DOHH2 (cell line): ENCODE data around the gene GBF1.

Experiments
- H3F3A ChIP-seq: fragments of 200-600 bp; sonication (generic), shearing (Covaris generic); 2 replicates; pipeline ENCODE4 v1.6.0; 2016; ENCODE audit warnings: antibody characterized with exemption, mild to moderate bottlenecking; ENCODE audit not compliant: control insufficient read depth, insufficient read depth
- H3K27ac ChIP-seq: fragments of 200-600 bp; sonication (generic); 2 replicates; pipeline ENCODE4 v1.5.1; 2014; ENCODE audit warnings: low read depth, mild to moderate bottlenecking, low read length, moderate library complexity
- H3K27me3 ChIP-seq: fragments of 200-600 bp; sonication (generic); 2 replicates; pipeline ENCODE4 v1.6.1; 2014; ENCODE audit warnings: mild to moderate bottlenecking, low read length, mixed read lengths; ENCODE audit not compliant: control insufficient read depth
- H3K36me3 ChIP-seq: fragments of 200-600 bp; sonication (generic); 2 replicates; pipeline ENCODE4 v1.6.1; 2014; ENCODE audit warnings: mild to moderate bottlenecking, low read length, moderate library complexity, mixed read lengths; ENCODE audit not compliant: control insufficient read depth
- H3K4me1 ChIP-seq: fragments of 200-600 bp; sonication (generic); 2 replicates; pipeline ENCODE4 v1.6.1; 2014; ENCODE audit warnings: mild to moderate bottlenecking, low read length, mixed read lengths; ENCODE audit not compliant: control insufficient read depth
- H3K4me2 ChIP-seq: fragments of 200-600 bp; sonication (generic); 2 replicates; pipeline ENCODE4 v1.6.0; 2014; ENCODE audit warnings: mild to moderate bottlenecking, low read length, moderate library complexity
- H3K4me3 ChIP-seq: fragments of 200-600 bp; sonication (generic); 2 replicates; pipeline ENCODE4 v1.5.1; 2014; ENCODE audit warnings: mild to moderate bottlenecking, low read length, mixed read lengths
- H3K79me2 ChIP-seq: fragments of 200-600 bp; sonication (generic); 2 replicates; pipeline ENCODE4 v1.6.1; 2014; ENCODE audit warnings: mild to moderate bottlenecking, low read length, mixed read lengths; ENCODE audit not compliant: control insufficient read depth
- H3K9me2 ChIP-seq: fragments of 200-600 bp; sonication (generic); replicated peaks from 2 replicates; pipeline ENCODE4 v1.6.1; 2014; ENCODE audit warnings: mild to moderate bottlenecking, low read length, mixed read lengths; ENCODE audit not compliant: control insufficient read depth
- H3K9me3 ChIP-seq: fragments of 200-600 bp; sonication (generic); 2 replicates; pipeline ENCODE4 v1.6.1; 2014; ENCODE audit warnings: antibody characterized with exemption, low read length, mixed read lengths; ENCODE audit not compliant: control insufficient read depth, insufficient read depth
- H4K20me1 ChIP-seq: fragments of 200-600 bp; sonication (generic); 2 replicates; pipeline ENCODE4 v1.6.0; 2014; ENCODE audit warnings: low read depth, mild to moderate bottlenecking, antibody characterized with exemption, low read length, moderate library complexity; ENCODE audit not compliant: control insufficient read depth, insufficient read depth
- CTCF ChIP-seq: fragments of 200-600 bp; sonication (generic); IDR thresholded peaks from one replicate; pipeline ENCODE4 v1.5.1; 2014; ENCODE audit warnings: antibody characterized with exemption, mild to moderate bottlenecking, low read depth, low read length; ENCODE audit not compliant: poor library complexity, severe bottlenecking
- EZH2phosphoT487 ChIP-seq: fragments of 200-600 bp; sonication (generic); IDR thresholded peaks from 2 replicates; pipeline ENCODE4 v1.6.1; 2017; ENCODE audit warnings: borderline replicate concordance, mild to moderate bottlenecking, antibody characterized with exemption, low read length, moderate library complexity, mixed read lengths

Gene GBF1

GRCh38 chr10:102429468-102429867, 184.1 kb downstream of the GBF1 start:
- Histone ChIP-seq H3K4me1 (peaks cover 16% of the 10 kb centered on the region), H3K4me3 (no peak overlapping the region), H3K9me2 (no peaks in the 10 kb centered on the region), H3K79me2 (peaks cover 16% of the 10 kb centered on the region), H3K36me3 (peaks cover 10% of the 10 kb centered on the region), H3F3A (no peaks in the 10 kb centered on the region), H4K20me1 (no peaks in the 10 kb centered on the region), H3K9me3 (no peaks in the 10 kb centered on the region), H3K27me3 (peaks cover 2% of the 10 kb centered on the region), H3K4me2 (no peak overlapping the region), H3K27ac (no peak overlapping the region)
- TF ChIP-seq EZH2phosphoT487 (no peak), CTCF (no peak)

GRCh38 chr10:102431452-102432124, 186.3 kb downstream of the GBF1 start:
- Histone ChIP-seq H3K36me3 (peaks cover 8% of the 10 kb centered on the region), H3K79me2 (peaks cover 16% of the 10 kb centered on the region), H3K27ac (peak overlapping the region; percentile 52), H3F3A (no peaks in the 10 kb centered on the region), H3K4me1 (peaks cover 16% of the 10 kb centered on the region), H3K9me3 (no peaks in the 10 kb centered on the region), H3K4me3 (peak overlapping the region; percentile 90), H4K20me1 (no peaks in the 10 kb centered on the region), H3K4me2 (peak overlapping the region; percentile 80), H3K27me3 (peaks cover 15% of the 10 kb centered on the region), H3K9me2 (no peaks in the 10 kb centered on the region)
- TF ChIP-seq EZH2phosphoT487 (no peak), CTCF (no peak)
